Measurements from ENCODE around the gene STYXL1.

Gene STYXL1

DNA sequence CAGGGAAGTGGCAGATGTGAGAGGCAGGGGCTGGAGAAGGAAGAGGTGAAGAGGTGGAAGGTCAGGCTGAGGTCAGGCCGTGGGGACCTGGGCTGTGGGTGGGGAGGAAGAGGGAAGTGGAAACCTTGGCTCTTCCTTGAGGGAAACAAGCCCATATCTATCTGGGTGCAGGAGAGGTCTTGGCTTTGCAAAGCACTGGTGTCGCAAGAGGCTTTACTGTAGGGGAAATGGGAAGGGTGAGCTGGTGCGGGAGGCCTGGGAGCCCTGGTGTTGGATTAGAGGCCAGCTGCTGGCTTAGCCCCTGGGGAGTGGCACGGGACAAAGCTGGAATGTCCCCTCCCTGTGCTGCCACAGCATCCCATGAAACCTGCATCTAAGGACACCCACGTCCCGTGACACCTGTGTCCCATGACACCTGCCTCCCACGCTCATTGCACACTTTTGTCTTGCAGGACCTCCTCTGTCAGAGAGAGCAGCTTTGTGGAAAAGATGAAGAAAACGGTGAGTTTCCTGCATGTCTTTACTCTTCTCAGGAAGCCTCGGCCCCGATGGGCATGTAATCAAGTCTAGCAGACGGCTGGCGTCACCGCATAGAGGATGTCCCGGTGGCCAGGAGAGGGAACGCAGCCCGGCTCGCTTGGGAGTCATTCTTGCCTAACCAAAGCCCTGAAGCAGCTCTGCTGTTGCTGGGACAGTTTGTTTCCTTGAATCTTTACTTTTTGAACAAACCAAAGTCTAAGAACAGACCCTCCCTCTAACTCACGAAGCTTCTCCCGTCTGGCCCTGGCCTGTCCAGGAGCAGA lies 75.6 kb downstream of the STYXL1 start:
- DNase-seq, result no peak

DNA sequence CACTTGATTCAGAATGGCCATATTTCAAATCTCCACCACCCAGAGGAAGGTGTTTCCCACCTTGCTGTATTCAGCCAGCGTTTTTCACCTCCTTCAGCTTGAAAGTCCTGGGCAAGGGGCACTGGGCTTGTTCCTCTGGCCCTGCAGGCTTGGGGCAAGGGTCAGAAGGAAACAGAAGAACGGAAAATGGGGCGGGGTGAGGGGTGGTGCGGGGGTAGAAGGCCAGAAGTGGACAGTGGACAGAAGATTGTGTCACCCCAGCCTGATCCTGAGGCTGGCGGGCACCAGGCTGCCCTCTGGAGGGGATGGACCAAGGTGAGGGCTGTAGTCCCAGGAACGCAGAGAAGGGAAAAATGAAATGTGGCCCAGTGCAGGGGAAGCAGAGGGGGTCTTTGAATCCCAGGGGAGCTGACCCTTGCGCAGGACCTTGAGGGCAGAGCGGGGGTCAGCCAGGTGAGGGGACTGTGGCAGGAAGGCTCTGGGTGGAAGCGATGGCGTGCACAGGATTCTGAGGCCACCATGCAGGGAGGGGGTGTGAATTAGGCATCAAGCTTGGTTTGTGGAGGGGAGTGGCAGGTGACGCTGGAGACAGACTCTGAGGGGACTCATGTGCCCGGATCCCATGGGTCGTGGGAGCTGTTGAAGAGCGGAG lies 76.4 kb downstream of the STYXL1 start:
- DNase-seq, result no peak

DNA sequence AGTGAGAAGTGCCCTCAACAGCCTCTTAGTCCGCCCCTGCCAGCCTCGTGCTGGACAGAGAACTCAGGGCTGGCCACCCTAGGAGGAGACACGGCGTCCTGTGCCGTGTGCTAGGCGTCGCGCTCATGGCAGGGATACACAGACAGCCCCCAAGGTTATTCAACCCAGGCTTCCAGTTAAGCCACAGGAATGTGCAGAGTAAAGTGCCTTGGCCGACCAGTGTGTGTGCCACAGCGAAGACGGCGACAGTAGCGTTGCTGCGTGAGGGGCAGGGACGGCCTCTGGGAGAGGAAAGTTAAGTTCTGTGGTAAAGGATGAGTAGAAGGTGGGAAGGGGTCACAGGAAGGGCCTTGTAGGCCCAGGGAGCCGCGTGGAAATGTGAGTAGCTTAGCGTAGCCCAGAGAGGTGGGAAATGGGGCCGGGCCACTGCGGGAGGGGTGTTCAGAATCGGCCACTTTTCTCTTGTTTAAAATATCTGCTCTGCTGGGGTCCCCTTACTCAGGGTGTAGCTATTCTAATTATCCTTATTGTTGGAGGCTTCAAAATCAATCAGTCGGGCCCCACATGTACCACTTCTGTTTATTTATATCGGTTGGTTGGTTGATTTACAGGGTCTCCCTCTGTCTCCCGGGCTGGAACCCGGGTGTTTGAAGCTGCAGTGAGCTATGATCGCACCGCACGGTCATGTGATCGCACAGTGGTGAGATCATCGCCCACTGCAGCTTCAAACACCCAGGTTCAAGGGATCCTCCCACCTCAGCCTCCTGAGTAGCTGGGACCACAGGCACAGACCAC lies 77.9 kb downstream of the STYXL1 start:
- no peak for DNase-seq

DNA sequence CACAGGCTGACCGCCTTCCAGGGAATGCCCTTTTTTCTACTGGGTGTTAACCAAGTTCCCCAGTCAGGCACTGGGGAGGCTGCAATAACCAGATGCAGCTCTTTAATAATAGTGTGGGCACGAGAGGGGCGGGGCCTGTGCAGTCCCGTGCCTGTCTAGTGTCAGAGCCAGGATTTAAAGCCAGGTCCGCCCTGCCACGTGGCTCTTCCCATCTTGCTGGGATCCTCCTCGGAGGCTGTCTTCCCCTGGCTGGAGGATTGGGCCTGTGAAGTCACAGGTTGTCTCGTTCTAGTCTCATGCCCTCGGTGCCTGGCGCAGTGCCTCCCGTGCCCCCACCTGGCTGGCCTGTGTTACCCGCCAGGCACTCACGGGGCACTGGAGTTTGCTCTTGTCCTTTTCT lies 78.6 kb downstream of the STYXL1 start:
- DNase-seq, result no peak

DNA sequence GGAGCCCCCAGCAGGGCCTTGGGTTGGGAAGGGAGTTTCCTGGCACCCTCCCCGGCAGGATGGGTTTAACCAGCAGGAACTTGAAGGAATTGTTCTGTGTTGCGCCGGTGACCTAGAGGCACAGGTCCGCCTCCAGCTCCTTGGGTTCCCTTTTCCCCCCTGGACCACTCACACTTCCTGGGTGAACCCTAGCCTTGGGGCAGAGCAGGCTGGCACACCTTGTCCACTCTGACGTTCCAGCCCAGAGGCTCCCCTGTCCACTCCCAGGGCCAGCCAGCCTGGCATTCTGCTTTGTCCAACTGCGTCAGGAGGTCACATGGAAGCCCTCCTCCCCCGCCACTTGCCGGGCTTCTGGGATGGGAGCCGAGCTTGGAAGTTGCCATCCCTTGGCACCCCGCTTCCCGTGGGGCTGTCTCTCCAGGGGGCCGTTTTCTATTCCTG lies 79.2 kb downstream of the STYXL1 start:
- DNase-seq, result no peak

DNA sequence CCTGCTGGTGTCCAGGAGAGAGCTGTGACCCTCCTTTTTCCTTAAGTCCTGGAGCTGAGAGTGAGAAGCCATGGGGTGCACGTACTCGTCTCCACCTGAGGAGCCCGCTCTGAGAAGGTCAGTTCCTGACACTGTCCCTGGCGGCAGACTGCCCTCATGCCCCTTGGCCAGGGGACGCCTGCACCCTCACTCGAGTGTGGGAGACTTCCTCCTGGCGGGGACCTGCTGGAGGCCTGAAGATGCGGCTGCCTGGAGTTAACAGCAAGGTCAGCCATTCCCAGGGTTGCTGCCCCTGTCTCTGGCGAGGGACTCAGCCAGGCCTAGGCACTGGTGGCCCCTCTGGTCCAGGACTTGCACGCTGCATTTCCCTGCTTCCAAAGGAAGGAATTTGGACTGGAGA lies 79.8 kb downstream of the STYXL1 start:
- DNase-seq, result no peak

DNA sequence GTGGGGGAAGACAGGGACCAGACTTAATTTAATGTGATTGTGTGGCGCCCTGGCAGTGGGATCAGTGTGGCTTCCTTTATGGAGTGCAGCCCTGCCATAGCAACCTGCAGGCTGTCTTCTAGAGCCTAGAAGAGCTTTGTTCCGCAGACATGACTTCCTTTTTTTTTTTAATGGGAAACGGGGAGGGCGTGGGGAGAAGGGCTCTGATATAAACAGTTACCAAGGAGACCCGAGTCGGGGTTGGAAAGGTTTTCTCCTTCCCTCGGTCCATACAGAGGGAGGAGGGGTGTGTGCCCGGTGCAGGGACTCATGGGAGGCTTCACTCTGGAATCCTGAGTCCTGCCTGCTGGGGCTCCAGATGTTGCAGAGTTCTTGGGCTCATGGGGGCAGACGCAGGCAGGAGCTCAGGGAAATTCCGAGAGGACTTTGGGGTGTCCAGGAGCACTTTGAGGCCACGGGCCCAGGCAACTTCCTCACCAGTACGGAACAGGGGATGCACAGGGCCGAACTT lies 80.3 kb downstream of the STYXL1 start:
- DNase-seq, result no peak

DNA sequence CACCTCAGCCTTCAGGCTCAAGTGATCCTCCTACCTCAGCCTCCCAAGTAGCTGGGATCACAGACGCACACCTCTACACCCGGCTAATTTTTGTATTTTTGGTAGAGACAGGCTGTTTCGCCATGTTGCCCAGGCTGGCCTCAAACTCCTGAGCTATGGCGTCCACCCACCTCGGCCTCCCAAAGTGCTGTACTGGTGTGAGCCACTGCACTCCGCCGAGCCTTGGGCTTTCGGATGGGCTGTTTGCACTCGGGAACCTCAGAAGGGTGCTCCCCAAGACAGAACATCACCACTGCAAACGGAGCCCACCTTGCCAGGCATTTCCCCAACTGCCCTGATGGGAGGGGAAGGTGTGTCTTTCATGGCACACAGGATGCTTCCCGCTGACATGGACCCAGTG lies 80.7 kb downstream of the STYXL1 start:
- no peak for DNase-seq

DNA sequence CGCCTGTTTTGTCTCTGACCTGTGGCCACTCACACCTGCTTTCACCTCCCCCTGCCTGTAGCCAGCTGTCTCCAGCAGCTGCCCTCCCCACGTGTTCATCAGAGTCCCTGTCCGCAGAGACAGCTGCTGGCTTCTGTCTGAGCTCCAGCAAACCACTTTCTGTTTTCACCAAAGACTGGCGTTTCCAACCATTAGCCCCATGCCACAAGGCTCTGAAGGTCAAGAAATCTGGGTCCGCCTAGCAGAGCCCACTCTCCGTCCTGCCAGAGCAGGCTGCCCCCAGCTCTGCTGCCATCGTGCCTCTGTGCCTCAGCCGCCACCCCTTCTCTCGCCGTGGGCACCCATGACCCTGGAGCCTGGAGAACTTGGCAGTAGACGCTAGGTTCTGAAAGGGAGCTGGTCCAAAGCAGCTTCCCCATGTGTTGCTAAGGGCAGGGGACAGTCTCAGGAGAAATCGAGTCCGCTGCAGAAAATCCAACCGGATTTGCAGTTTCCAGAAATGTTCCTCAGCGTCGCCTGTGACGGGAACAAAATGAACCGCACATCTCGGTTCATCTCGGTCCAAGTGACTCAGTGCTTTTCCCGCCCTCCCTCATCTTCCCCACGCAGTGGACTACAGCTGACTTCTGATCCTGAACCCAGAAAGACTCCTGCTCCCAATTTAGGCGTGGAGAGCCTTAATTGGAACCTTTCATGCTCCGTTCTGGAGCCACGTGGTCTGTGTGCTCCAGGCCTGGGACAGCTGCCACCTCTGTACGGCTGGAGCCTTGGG lies 81.4 kb downstream of the STYXL1 start:
- no peak for DNase-seq

DNA sequence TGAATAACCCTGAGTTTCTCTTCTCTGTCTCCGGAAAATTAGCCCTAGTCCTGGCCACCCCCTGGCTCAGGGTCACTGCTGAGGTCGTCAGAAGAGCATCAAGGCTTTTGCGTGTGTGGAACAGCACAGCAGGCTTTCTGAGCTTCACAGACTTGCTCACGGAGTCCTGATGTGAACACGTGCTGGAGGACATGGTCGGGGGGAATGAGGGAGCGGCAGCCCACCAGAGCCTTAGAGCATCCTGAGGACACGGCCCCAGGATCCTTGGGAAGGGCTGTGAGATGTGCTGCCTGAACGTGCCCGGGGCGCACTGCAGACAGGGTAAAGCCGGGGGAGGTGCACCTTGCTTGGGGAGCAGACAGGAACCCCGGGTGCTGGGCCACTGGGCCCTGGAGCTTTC lies 82.2 kb downstream of the STYXL1 start:
- no peak for DNase-seq

DNA sequence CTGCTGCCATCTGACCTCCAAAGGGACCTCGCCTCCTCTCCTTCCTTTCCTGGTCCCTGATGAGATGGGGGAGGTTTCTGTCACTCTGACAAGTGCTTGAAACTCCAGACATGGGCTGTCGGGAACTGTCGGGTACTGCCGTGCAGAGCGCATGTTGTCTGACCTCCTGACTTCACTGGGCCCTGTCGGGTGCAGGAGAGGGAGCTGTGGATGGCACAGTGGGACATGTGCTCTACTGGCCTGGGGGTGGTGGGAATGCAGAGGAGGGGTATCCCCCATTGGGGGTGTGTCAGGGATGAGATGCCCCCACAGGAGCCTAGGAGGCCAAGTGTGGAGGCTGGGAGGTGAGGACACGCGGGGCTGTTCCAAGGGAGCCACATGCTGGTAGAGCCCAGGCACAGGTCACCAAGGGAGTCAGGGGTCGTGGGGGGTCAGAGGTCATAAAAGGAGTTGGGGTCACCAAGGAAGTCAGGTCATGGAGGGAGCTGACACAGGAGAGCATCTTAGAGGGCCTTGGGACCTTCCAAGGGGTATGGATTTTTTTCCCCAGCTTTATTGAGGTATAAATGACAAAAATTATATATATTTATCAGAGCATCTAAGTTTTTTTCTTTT lies 84.3 kb downstream of the STYXL1 start:
- DNase-seq, result no peak

DNA sequence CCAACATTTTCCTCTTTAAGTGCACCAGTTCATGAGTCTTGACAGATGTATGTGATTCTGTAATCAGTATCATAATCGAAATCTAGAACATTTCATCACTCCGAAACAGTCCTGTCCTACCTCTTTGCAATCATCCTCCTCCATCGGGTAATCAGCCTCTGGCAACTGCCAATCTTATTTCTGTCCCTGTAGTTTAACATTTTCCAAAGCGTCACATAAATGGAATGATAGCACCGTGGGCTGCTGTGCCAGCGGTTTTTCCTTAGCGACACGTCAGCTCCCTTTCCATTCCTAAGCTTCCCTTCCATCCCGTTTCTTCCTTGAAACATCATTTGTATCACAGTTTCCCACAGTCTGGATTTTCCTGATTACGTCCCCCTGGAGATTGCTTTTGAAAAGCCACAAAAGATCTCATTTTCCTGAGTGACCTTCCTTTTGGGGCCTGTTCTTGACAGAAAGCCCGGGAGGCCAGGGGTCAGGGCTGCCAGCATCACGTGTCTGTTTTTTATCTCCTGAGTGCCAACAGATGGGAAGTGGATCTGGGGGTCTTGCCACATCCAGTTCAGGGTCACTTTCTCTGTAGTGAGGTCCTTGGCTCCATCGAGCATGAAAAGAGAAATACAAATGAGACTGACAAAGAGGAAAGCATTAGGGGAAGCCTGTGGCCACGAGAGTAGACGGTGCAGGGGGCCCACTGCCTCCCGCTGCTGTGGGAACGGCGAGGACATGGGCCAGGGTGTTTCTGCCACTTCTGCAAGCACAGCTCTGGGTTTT lies 85.0 kb downstream of the STYXL1 start:
- no peak for DNase-seq

DNA sequence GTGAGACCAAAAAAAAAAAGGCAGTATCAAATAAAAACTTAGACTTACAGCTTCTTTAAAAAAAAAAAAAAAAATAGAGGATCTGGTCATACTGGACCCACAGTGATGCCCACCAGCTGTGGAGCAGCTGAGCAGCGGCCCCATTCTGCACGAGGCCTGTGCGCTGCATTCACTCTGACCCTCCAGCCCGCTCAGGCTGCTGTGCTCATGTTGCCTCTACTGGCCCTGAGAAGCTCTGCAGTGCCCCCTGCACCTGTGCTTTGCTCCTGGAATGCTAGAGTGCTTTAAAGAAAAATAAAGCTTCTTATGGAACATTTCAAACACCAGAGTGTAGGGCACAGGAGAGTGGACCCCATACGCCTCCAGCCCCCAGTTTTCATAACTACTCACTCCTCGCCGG lies 86.6 kb downstream of the STYXL1 start:
- no peak for DNase-seq

DNA sequence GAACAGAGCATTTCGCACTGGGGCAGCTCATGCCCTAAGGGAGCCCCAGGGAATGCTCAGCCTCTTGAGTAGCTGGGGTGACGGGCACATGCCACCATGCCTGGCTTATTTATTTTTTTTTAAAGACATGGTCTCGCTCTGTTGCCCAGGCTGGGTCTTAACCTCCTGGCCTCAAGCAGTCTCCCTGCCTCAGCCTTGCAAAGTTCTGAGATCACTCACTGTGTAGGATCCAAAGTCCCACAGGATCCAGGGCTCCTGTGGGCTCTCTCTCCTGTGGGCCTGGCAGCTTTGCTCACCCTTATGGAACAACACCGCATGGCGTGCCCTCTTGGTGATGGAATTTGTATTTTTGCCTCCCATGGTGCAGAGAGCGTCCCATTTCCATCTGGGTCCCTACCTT lies 87.4 kb downstream of the STYXL1 start:
- no peak for DNase-seq

DNA sequence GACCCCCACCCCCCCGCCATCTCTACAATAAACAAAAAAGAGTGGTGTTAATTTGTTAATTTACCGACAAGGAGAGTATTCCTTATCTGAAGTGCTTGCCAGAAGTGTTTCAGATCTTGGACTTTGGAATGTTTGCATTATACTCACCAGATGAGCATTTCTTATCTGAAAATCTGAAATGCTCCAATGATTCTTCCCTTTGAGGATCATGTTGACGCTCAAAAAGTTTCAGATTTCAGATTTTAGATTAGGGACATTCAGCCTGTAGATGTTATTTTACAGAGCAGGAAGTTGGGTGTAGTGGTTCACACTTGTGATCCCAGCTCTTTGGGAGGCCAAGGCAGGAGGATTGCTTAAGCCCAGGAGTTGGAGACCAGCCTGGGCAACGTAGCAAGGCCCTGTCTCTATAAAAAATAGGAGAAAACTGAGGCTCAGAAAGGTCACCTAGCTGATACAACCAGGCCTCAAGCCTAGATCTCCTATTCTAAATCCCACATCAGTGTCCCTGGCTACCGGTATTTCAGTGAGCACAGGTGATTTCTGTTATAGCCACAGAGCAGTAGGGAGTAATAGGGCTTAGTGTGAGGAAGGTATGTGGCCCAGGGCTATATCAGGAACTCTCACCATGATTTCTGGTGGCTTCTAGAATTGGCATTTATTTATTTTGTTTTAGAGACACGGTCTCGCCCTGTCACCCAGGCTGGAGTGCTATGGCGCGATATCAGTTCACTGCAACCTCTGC lies 88.8 kb downstream of the STYXL1 start:
- no peak for DNase-seq

DNA sequence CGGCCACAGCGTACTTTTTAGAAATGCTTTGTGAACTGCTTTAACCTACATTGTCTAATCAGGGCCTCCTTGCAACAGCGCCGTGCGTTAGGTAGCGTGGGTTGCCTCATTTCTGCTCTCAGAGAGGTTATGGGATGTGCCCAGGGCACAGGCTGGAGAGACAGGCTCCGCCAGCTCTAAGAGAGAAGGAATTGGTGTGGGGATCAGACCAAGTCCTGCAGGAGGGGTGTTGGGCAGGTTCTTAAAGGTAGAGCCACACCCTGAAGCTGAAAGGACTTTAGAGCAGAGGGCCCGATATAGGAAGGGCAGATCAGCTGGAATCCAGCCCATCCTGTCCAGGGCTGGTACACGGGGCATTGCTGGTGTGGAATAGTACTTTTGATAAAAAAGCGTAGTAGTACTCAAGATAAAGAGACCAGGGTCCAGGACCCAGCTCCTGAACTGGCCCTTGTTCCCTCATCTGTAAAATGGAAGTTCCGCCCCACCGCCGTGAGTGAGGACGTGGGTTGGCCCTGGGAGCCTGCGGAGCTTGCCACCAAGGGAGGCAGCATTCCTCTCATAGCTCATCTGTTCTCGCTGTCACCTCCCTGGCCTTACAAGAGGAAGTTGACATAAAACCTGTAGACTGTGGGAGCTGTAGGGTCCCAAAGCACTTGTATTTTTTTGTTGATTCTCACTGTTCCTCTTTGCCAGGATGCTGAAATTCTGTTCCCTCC lies 90.6 kb downstream of the STYXL1 start:
- no peak for DNase-seq

DNA sequence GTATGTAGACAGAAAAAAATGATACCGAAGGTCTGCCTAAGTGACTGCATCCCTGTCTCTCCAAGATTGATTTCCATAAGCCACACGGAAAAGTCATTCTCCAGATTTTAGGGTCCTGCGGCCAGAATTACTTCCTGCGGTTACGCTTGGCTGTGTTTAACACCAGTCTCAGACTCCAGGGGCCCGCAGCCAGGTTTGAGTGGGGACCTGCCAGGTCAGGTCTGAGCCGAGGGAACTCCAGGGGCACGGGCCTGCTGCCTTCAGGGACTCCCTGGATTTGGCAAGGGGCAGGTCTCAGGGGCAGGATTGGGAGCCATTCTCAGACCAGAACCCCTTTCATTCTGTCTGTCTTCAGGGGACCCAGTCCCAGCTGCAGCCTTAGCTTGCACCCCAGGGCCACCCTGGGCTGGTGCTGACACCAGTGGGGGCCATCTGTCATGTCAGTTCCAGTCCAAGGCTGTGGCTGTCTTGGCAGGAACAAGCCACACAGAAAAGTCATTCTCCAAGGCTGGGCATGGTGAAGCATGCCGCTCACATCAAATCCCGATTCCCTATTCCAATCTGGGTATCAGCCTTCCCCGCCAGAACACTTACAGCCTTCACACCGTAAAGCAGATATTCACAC lies 92.4 kb downstream of the STYXL1 start:
- DNase-seq, result no peak

DNA sequence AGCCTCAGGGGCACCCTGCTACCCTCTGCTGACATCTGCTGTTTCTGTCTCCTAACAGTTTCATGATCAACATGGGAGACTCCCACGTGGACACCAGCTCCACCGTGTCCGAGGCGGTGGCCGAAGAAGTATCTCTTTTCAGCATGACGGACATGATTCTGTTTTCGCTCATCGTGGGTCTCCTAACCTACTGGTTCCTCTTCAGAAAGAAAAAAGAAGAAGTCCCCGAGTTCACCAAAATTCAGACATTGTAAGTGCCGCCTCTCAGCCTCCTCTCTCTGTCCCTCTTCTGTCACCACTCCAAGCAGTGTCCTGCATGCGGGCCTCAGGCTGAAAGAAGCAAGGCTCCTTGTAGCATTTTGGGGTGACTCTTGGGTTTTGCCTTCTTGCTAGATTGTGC lies 93.9 kb downstream of the STYXL1 start:
- no peak for DNase-seq

DNA sequence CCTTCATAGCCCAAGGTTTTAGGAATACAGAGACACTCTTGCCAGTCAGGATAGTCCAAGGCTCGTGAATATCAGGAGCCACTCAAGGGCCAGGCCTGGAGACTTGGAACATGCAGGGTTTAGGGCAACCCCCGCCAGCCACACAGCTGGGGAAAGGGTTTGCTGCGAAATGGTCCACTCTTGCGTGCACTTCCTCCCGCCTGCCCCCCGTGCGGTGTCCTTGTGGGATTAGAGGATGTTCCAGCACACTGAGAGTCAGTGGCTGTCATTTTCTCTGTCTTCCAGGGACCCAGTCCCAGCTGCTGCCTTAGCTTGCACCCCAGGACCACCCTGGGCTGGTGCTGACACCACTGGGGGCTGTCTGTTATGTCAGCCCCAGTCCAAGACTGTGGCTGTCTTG lies 94.4 kb downstream of the STYXL1 start:
- no peak for DNase-seq

DNA sequence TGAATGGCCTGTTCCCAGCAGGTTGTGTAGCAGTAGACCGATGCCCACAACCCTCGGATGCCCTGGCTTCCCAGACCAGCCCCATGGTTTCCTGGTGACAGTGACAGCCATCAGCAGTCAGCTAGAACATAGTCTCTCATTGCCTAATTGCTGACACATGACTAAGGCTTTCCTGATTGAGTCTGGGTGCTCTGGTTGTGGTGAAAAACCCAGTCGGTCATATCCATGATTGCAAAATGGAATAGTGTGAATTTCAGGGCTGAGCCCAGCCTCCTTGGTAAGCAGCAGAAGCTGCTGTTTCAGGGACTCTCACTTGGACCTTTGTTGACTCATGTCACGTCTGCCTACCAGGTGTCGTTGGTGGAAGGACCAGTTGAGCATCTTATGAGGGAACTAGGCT lies 96.3 kb downstream of the STYXL1 start:
- no peak for DNase-seq
